ENCODE measurements around the gene ZNF547. TPM values are rescaled to one million over a fixed set of nuclear protein-coding genes. Genes with fewer than 3 reads are reported as not detected.
A peak's percentile ranks its signal among the peaks of the same experiment; 100 is the strongest.

ZNF547 gene
- total and polyA plus RNA-seq, 4 donors = 1.4 to 4.2 (median 2.2) TPM

DNA sequence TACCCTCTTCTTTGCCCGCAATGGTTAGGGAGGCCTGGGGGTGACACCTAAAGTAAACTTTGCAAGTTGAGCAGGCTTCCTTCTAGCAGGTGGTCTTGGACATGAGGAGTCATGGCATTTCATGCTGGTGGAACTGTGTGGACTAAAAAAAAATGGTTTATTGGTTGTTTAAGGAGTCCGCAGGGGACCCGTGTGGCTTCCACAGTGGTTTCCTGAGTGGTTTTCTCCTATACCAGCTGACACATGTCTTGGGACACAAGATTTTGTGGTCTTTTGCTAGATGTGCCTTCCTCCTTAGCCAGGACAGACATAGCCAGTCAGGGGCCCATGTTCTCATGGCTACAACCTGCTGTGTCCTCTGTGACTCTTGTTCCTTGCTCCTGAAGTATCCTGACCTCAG lies 41.6 kb upstream of the ZNF547 start:
- no peak for TF ChIP-seq CTCF (IDR thresholded peaks at IDR 0.05; ENCODE audit: control extremely low read depth, extremely low read depth)
- peaks cover 0 to 11% (median 10%) of the 10 kb centered on the region in 3 donors for H3K27me3 ChIP-seq (ENCODE audit: control insufficient read depth in 3 of 3, insufficient read depth in 3 of 3, low read length in 2 of 3)
- H3K9me3 ChIP-seq (ENCODE audit: control insufficient read depth in 4 of 4, insufficient read depth in 3 of 4, low read length in 3 of 4) = peaks cover 0 to 35% (median 0%) of the 10 kb centered on the region in 4 donors
- peaks cover 4 to 13% (median 10%) of the 10 kb centered on the region in 5 donors for H3K4me1 ChIP-seq (ENCODE audit: control insufficient read depth in 5 of 5, insufficient read depth in 5 of 5, low read length in 5 of 5)
- ATAC-seq (ENCODE audit: insufficient read depth, low FRiP score) (no peak), DNase-seq (no peak)
- no peak overlapping the region for H3K27ac ChIP-seq (ENCODE audit: low read depth in 1 of 2, low read length in 1 of 2)
- 42 to 60% methylated on average over 3 of the region's 3 CpGs for WGBS, 2 donors
- peak overlapping the region; percentile 8 to 97 for H3K9ac ChIP-seq (ENCODE audit: insufficient read depth in 1 of 2, low read length in 2 of 2)
- no peak overlapping the region for H3K4me3 ChIP-seq
- peaks cover 21 to 24% (median 22%) of the 10 kb centered on the region in 4 donors for H3K36me3 ChIP-seq (ENCODE audit: control insufficient read depth in 4 of 4, insufficient read depth in 4 of 4, low read length in 4 of 4)

DNA sequence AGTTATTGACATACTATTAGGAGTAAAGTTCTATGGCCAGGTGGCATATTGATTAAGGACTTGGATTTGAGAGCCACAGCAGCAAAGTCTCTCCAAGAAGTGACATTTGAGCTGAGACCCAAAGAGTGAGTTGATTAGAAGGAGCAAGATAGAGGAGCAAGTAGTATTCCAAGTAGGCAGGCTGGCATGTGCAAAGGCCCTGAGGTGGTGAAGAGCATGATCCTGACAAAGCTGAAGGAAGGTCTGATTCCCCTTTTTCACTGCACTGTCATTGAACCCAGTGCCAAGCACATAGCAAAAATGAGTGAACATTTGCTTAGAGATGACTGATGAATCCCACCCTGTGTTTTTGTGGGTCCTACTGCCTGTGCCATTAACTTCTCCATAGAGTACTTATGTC lies 38.4 kb upstream of the ZNF547 start:
- peaks cover 0 to 50% (median 2%) of the 10 kb centered on the region in 4 donors for H3K9me3 ChIP-seq (ENCODE audit: control insufficient read depth in 4 of 4, insufficient read depth in 3 of 4, low read length in 3 of 4)
- no peak for ATAC-seq (ENCODE audit: insufficient read depth, low FRiP score)
- no peak for DNase-seq
- TF ChIP-seq CTCF (IDR thresholded peaks at IDR 0.05; ENCODE audit: control extremely low read depth, extremely low read depth) = no peak
- H3K4me1 ChIP-seq (ENCODE audit: control insufficient read depth in 5 of 5, insufficient read depth in 5 of 5, low read length in 5 of 5) = peaks cover 4 to 13% (median 10%) of the 10 kb centered on the region in 5 donors
- no peaks in the 10 kb centered on the region for H3K27me3 ChIP-seq (ENCODE audit: control insufficient read depth in 3 of 3, insufficient read depth in 3 of 3, low read length in 2 of 3)
- peaks cover 44 to 50% (median 49%) of the 10 kb centered on the region in 4 donors for H3K36me3 ChIP-seq (ENCODE audit: control insufficient read depth in 4 of 4, insufficient read depth in 4 of 4, low read length in 4 of 4)
- H3K9ac ChIP-seq (ENCODE audit: insufficient read depth in 1 of 2, low read length in 2 of 2) = no peak overlapping the region
- H3K4me3 ChIP-seq = no peak overlapping the region
- H3K27ac ChIP-seq (ENCODE audit: low read depth in 1 of 2, low read length in 1 of 2) = no peak overlapping the region

DNA sequence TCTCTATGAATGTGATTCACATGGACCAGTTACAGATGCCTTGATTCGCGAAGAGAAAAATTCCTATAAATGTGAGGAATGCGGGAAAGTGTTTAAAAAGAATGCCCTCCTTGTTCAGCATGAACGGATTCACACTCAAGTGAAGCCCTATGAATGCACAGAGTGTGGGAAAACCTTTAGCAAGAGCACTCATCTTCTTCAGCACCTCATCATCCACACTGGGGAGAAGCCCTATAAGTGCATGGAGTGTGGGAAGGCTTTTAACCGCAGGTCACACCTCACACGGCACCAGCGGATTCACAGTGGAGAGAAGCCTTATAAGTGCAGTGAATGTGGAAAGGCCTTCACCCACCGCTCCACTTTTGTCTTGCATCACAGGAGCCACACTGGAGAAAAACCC lies 35.4 kb upstream of the ZNF547 start:
- Histone ChIP-seq H3K4me1 (ENCODE audit: control insufficient read depth in 5 of 5, insufficient read depth in 5 of 5, low read length in 5 of 5) (no peaks in the 10 kb centered on the region), H3K27me3 (ENCODE audit: control insufficient read depth in 3 of 3, insufficient read depth in 3 of 3, low read length in 2 of 3) (no peaks in the 10 kb centered on the region), H3K27ac (ENCODE audit: low read depth in 1 of 2, low read length in 1 of 2) (no peak overlapping the region), H3K4me3 (no peak overlapping the region), H3K36me3 (ENCODE audit: control insufficient read depth in 4 of 4, insufficient read depth in 4 of 4, low read length in 4 of 4) (peaks cover 44 to 51% (median 48%) of the 10 kb centered on the region in 4 donors), H3K9me3 (ENCODE audit: control insufficient read depth in 4 of 4, insufficient read depth in 3 of 4, low read length in 3 of 4) (peaks cover 0 to 46% (median 2%) of the 10 kb centered on the region in 4 donors), H3K9ac (ENCODE audit: insufficient read depth in 1 of 2, low read length in 2 of 2) (no peak overlapping the region)
- WGBS, 2 donors = 97% methylated on average over 8 of the region's 8 CpGs
- ATAC-seq (ENCODE audit: insufficient read depth, low FRiP score) (no peak), DNase-seq (no peak)
- TF ChIP-seq CTCF (IDR thresholded peaks at IDR 0.05; ENCODE audit: control extremely low read depth, extremely low read depth) = no peak

DNA sequence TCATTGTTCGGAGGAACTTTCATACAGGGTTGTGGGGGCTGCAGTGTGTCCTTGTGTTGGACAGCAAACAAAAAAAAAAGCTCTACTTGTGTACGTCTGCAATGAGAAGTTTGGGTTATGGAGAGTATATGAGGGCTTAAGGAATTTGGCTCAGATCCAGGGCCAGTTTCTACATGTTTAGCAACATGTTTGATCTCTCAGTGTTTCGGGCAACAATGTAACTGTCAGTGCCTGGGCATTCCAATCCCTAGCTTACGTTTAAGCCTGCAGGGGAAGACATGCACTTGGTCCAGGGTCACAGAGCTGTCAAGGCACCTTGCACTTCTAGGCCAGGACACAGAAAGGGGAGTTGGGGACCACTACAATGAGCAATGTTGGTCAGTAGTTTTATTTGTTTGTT lies 29.2 kb upstream of the ZNF547 start:
- ATAC-seq (ENCODE audit: insufficient read depth, low FRiP score) (no peak), DNase-seq (peak in 2 of 3 donors; percentile 21 to 42)
- Histone ChIP-seq H3K9ac (ENCODE audit: insufficient read depth in 1 of 2, low read length in 2 of 2) (no peak overlapping the region), H3K36me3 (ENCODE audit: control insufficient read depth in 4 of 4, insufficient read depth in 4 of 4, low read length in 4 of 4) (peaks cover under 1 to 6% (median 5%) of the 10 kb centered on the region in 4 donors), H3K27ac (ENCODE audit: low read depth in 1 of 2, low read length in 1 of 2) (no peak overlapping the region), H3K4me3 (no peak overlapping the region), H3K27me3 (ENCODE audit: control insufficient read depth in 3 of 3, insufficient read depth in 3 of 3, low read length in 2 of 3) (no peaks in the 10 kb centered on the region), H3K4me1 (ENCODE audit: control insufficient read depth in 5 of 5, insufficient read depth in 5 of 5, low read length in 5 of 5) (no peaks in the 10 kb centered on the region), H3K9me3 (ENCODE audit: control insufficient read depth in 4 of 4, insufficient read depth in 3 of 4, low read length in 3 of 4) (peaks cover 0 to 2% (median 0%) of the 10 kb centered on the region in 4 donors)
- no peak for TF ChIP-seq CTCF (IDR thresholded peaks at IDR 0.05; ENCODE audit: control extremely low read depth, extremely low read depth)
- WGBS, 2 donors = 80 to 85% methylated on average over 4 of the region's 4 CpGs

Measured in lung (tissue), 12 donors.